ENCODE results near the gene RP9.

The RP9 gene

DNA sequence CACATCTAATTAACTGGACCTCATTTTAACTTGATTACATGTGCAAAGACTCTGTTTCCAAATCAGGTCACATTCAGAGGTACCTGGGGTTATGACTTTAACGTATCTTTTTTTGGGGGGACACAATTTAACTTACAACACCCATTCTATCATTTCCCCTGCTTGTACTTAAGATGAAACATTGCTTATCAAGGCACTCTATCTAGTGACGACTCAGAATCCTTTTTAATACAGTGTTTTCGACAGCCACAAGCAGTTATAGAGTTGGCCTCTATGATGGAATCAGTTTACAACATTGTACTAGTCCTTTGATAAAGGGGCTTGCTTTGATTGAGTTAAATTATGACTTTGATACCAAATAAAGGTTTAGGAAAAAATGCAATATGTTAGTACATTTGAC lies 42.9 kb upstream of the RP9 start:
- WGBS (ENCODE audit: extremely low coverage, insufficient coverage, low lambda C conversion rate), result no CpG with 5 or more reads among the region's 3 CpGs
- H3K56ac ChIP-seq (ENCODE audit: low read length), result no peak overlapping the region
- no peaks in the 10 kb centered on the region for H3K27me3 ChIP-seq (ENCODE audit: insufficient read depth, low read length, poor library complexity)
- H3K18ac ChIP-seq (ENCODE audit: low read length), result no peak overlapping the region
- H4K5ac ChIP-seq (ENCODE audit: low read length), result no peak overlapping the region
- no peak for DNase-seq
- no peak overlapping the region for H2AK5ac ChIP-seq (ENCODE audit: low read length)
- no peaks in the 10 kb centered on the region for H3K79me2 ChIP-seq (ENCODE audit: control insufficient read depth, insufficient read depth, low read length)
- no peak overlapping the region for H3K27ac ChIP-seq (ENCODE audit: low read depth, low read length)
- H3K4me3 ChIP-seq (ENCODE audit: low read length), result no peak overlapping the region
- no peak overlapping the region for H2BK120ac ChIP-seq (ENCODE audit: low read depth, low read length)
- no peaks in the 10 kb centered on the region for H3K79me1 ChIP-seq (ENCODE audit: low read length)
- H3K36me3 ChIP-seq (ENCODE audit: control insufficient read depth, insufficient read depth, low read length), result no peaks in the 10 kb centered on the region
- H4K8ac ChIP-seq (ENCODE audit: low read depth, low read length), result no peak overlapping the region
- no peak overlapping the region for H2BK15ac ChIP-seq (replicated peaks; ENCODE audit: low read depth)
- H3K9ac ChIP-seq (ENCODE audit: low read length), result no peak overlapping the region
- no peak overlapping the region for H2BK5ac ChIP-seq (ENCODE audit: low read length)
- H3K23ac ChIP-seq (ENCODE audit: low read length), result no peak overlapping the region
- H3K4ac ChIP-seq (ENCODE audit: low read depth, low read length), result no peak overlapping the region
- H3K4me2 ChIP-seq (ENCODE audit: low read length), result no peak overlapping the region
- H3K4me1 ChIP-seq (ENCODE audit: control insufficient read depth, low read depth, low read length), result no peaks in the 10 kb centered on the region

DNA sequence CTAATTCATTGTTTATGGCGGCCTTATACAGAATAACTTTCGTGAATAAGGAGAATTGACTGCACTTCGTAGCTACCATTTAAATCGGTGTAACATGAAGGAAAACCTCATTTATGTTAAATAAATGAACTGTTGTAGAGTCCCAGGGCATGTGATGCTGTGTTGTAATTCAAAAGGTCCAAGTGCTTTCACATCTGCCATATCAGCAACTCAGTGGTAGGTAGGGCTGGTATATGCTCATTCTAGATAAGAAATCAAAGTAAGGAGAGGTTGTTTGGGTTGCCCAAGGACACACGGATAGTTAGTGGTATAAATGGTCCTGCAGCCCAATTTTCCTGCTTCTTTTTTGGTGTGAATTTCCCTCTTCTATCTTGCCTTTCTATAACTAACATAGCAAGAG lies 36.0 kb upstream of the RP9 start:
- H2AK5ac ChIP-seq (ENCODE audit: low read length), result no peak overlapping the region
- no peak overlapping the region for H4K8ac ChIP-seq (ENCODE audit: low read depth, low read length)
- H3K4me2 ChIP-seq (ENCODE audit: low read length), result no peak overlapping the region
- no peak overlapping the region for H4K5ac ChIP-seq (ENCODE audit: low read length)
- WGBS (ENCODE audit: extremely low coverage, insufficient coverage, low lambda C conversion rate), result no CpG with 5 or more reads among the region's 5 CpGs
- no peaks in the 10 kb centered on the region for H3K4me1 ChIP-seq (ENCODE audit: control insufficient read depth, low read depth, low read length)
- H3K23ac ChIP-seq (ENCODE audit: low read length), result no peak overlapping the region
- no peak overlapping the region for H3K9ac ChIP-seq (ENCODE audit: low read length)
- H2BK120ac ChIP-seq (ENCODE audit: low read depth, low read length), result no peak overlapping the region
- H3K4me3 ChIP-seq (ENCODE audit: low read length), result no peak overlapping the region
- H3K79me2 ChIP-seq (ENCODE audit: control insufficient read depth, insufficient read depth, low read length), result no peaks in the 10 kb centered on the region
- no peak overlapping the region for H3K4ac ChIP-seq (ENCODE audit: low read depth, low read length)
- no peak overlapping the region for H3K27ac ChIP-seq (ENCODE audit: low read depth, low read length)
- no peak overlapping the region for H2BK5ac ChIP-seq (ENCODE audit: low read length)
- no peaks in the 10 kb centered on the region for H3K79me1 ChIP-seq (ENCODE audit: low read length)
- H2BK15ac ChIP-seq (replicated peaks; ENCODE audit: low read depth), result no peak overlapping the region
- H3K36me3 ChIP-seq (ENCODE audit: control insufficient read depth, insufficient read depth, low read length), result no peaks in the 10 kb centered on the region
- no peak overlapping the region for H3K18ac ChIP-seq (ENCODE audit: low read length)
- DNase-seq, result peak; percentile 2
- no peak overlapping the region for H3K56ac ChIP-seq (ENCODE audit: low read length)
- H3K27me3 ChIP-seq (ENCODE audit: insufficient read depth, low read length, poor library complexity), result no peaks in the 10 kb centered on the region

DNA sequence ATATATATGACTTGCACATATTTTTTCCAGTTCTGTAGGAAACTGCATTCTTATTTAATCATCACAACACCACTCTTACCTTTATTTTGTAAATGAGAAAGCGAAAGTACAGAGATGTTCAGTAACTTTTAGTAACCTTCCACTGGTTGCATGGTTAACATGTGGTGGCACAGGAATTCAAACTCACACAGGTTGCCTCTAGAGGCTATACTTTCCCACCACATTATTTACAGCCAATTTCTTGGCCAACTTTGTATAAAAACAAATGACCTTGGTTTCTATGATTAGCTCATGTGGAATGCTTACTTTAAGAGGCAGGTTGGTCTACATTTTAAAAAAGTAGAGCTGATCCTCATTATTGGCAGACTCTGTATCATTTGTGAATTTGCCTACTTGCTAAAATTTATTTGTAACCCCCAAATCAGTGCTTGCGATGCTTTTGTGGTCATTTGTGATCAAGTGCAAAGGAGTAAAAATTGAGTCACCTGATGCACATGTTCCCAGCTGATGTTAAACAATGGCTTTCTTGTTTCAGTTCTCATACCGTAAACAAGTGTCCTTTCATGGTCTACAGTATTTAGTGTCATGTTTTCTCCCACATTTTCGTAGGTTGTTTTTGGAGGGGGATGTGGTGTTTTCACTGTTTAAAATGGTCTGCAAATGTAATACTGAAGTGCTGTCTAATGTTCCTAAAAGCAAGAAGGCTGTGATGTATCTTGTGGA lies 35.0 kb upstream of the RP9 start:
- no peak overlapping the region for H3K18ac ChIP-seq (ENCODE audit: low read length)
- no peak overlapping the region for H3K23ac ChIP-seq (ENCODE audit: low read length)
- no peaks in the 10 kb centered on the region for H3K79me2 ChIP-seq (ENCODE audit: control insufficient read depth, insufficient read depth, low read length)
- H3K79me1 ChIP-seq (ENCODE audit: low read length), result no peaks in the 10 kb centered on the region
- no peak overlapping the region for H3K4ac ChIP-seq (ENCODE audit: low read depth, low read length)
- H4K8ac ChIP-seq (ENCODE audit: low read depth, low read length), result no peak overlapping the region
- H3K4me1 ChIP-seq (ENCODE audit: control insufficient read depth, low read depth, low read length), result no peaks in the 10 kb centered on the region
- H2BK5ac ChIP-seq (ENCODE audit: low read length), result no peak overlapping the region
- no peak overlapping the region for H3K4me2 ChIP-seq (ENCODE audit: low read length)
- H2AK5ac ChIP-seq (ENCODE audit: low read length), result no peak overlapping the region
- H3K9ac ChIP-seq (ENCODE audit: low read length), result no peak overlapping the region
- DNase-seq, result no peak
- no peak overlapping the region for H2BK15ac ChIP-seq (replicated peaks; ENCODE audit: low read depth)
- H3K4me3 ChIP-seq (ENCODE audit: low read length), result no peak overlapping the region
- no CpG with 5 or more reads among the region's 4 CpGs for WGBS (ENCODE audit: extremely low coverage, insufficient coverage, low lambda C conversion rate)
- H3K56ac ChIP-seq (ENCODE audit: low read length), result no peak overlapping the region
- no peaks in the 10 kb centered on the region for H3K27me3 ChIP-seq (ENCODE audit: insufficient read depth, low read length, poor library complexity)
- no peak overlapping the region for H3K27ac ChIP-seq (ENCODE audit: low read depth, low read length)
- H4K5ac ChIP-seq (ENCODE audit: low read length), result no peak overlapping the region
- no peak overlapping the region for H2BK120ac ChIP-seq (ENCODE audit: low read depth, low read length)
- no peaks in the 10 kb centered on the region for H3K36me3 ChIP-seq (ENCODE audit: control insufficient read depth, insufficient read depth, low read length)

DNA sequence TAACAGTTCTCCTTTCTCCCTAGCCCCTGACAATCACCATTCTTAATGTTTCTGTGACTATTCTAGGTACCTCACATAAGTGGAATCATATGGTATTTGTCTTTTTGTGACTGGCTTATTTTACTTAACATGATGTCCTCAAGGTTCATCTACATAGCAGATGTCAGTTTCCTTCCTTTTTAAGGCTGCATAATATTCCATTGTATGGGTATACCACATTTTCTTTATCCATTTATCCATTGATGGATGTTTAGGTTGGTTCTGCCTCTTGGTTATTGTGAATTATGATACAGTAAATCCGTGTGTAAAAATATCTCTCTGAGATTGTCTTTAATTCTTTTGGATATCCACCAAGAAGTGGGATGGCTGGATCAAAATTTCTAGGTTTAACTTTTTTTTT lies 33.4 kb upstream of the RP9 start:
- no CpG with 5 or more reads among the region's 1 CpG for WGBS (ENCODE audit: extremely low coverage, insufficient coverage, low lambda C conversion rate)
- Histone ChIP-seq H2BK5ac (ENCODE audit: low read length) (no peak overlapping the region), H2AK5ac (ENCODE audit: low read length) (no peak overlapping the region)

DNA sequence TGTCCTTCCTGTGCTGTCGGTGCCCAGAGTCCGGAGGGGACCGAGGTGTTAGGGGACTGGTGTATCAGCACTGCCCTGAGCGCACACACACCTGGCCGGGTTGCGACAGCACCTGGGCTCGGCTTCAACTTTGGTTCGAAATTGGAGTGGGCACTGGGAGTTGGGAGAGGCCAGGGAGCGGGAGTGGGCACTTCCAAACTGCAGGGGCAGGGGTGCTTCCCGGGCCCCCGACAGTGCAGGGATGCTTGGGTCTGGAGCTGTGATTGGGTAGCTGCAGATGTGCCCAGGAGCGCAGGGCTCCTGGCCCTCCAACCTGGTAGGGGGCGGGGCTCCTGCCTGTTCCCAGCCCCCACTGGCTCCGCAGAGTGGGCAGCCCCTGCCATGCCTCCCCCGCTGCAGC lies 27.9 kb upstream of the RP9 start:
- DNase-seq, result no peak
- Histone ChIP-seq H3K4me2 (ENCODE audit: low read length) (no peak overlapping the region), H2BK5ac (ENCODE audit: low read length) (no peak overlapping the region), H3K18ac (ENCODE audit: low read length) (no peak overlapping the region), H3K4ac (ENCODE audit: low read depth, low read length) (no peak overlapping the region), H3K79me1 (ENCODE audit: low read length) (no peaks in the 10 kb centered on the region), H2AK5ac (ENCODE audit: low read length) (no peak overlapping the region), H3K4me3 (ENCODE audit: low read length) (no peak overlapping the region), H3K9ac (ENCODE audit: low read length) (no peak overlapping the region), H4K8ac (ENCODE audit: low read depth, low read length) (no peak overlapping the region), H3K27ac (ENCODE audit: low read depth, low read length) (no peak overlapping the region), H2BK120ac (ENCODE audit: low read depth, low read length) (no peak overlapping the region), H3K56ac (ENCODE audit: low read length) (no peak overlapping the region), H4K5ac (ENCODE audit: low read length) (no peak overlapping the region), H3K23ac (ENCODE audit: low read length) (no peak overlapping the region), H3K36me3 (ENCODE audit: control insufficient read depth, insufficient read depth, low read length) (no peaks in the 10 kb centered on the region), H3K79me2 (ENCODE audit: control insufficient read depth, insufficient read depth, low read length) (no peaks in the 10 kb centered on the region), H3K27me3 (ENCODE audit: insufficient read depth, low read length, poor library complexity) (no peaks in the 10 kb centered on the region), H3K4me1 (ENCODE audit: control insufficient read depth, low read depth, low read length) (no peaks in the 10 kb centered on the region), H2BK15ac (replicated peaks; ENCODE audit: low read depth) (no peak overlapping the region)
- no CpG with 5 or more reads among the region's 15 CpGs for WGBS (ENCODE audit: extremely low coverage, insufficient coverage, low lambda C conversion rate)

More for the DNA sequence above, 33.4 kb upstream of the RP9 start:
- no peaks in the 10 kb centered on the region for H3K36me3 ChIP-seq (ENCODE audit: control insufficient read depth, insufficient read depth, low read length)
- H3K79me2 ChIP-seq (ENCODE audit: control insufficient read depth, insufficient read depth, low read length), result no peaks in the 10 kb centered on the region
- no peak overlapping the region for H3K27ac ChIP-seq (ENCODE audit: low read depth, low read length)
- no peak overlapping the region for H3K4ac ChIP-seq (ENCODE audit: low read depth, low read length)
- H3K79me1 ChIP-seq (ENCODE audit: low read length), result no peaks in the 10 kb centered on the region
- no peak overlapping the region for H4K8ac ChIP-seq (ENCODE audit: low read depth, low read length)
- no peak overlapping the region for H3K18ac ChIP-seq (ENCODE audit: low read length)
- H2BK15ac ChIP-seq (replicated peaks; ENCODE audit: low read depth), result no peak overlapping the region
- no peak overlapping the region for H3K9ac ChIP-seq (ENCODE audit: low read length)
- H3K4me1 ChIP-seq (ENCODE audit: control insufficient read depth, low read depth, low read length), result no peaks in the 10 kb centered on the region
- H2BK120ac ChIP-seq (ENCODE audit: low read depth, low read length), result no peak overlapping the region
- no peak overlapping the region for H3K23ac ChIP-seq (ENCODE audit: low read length)
- no peak overlapping the region for H3K4me3 ChIP-seq (ENCODE audit: low read length)
- no peak for DNase-seq
- H3K56ac ChIP-seq (ENCODE audit: low read length), result no peak overlapping the region
- no peaks in the 10 kb centered on the region for H3K27me3 ChIP-seq (ENCODE audit: insufficient read depth, low read length, poor library complexity)
- H4K5ac ChIP-seq (ENCODE audit: low read length), result no peak overlapping the region
- H3K4me2 ChIP-seq (ENCODE audit: low read length), result no peak overlapping the region

DNA sequence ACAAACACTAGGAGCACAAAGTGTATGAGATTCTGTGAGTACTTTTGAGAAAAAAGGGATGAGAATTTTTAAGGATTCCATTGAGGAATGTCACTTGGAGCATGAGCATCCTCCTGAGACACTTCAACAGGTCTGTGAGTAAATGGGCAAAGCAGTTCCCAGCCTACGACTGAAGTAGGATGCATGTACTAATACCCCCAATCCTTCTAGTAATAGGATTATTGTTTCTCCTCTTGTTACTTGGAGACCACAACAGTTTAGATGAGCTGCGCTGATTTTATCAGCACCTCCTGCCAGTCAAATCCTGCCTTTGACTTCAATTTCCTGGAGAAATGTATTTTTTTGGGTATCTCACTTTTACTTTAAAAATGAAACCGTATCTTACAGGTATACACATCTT lies 21.0 kb upstream of the RP9 start:
- H3K79me1 ChIP-seq (ENCODE audit: low read length), result no peaks in the 10 kb centered on the region
- no peak overlapping the region for H3K27ac ChIP-seq (ENCODE audit: low read depth, low read length)
- no peaks in the 10 kb centered on the region for H3K79me2 ChIP-seq (ENCODE audit: control insufficient read depth, insufficient read depth, low read length)
- no CpG with 5 or more reads among the region's 3 CpGs for WGBS (ENCODE audit: extremely low coverage, insufficient coverage, low lambda C conversion rate)
- H3K4me1 ChIP-seq (ENCODE audit: control insufficient read depth, low read depth, low read length), result no peaks in the 10 kb centered on the region
- peak; percentile 40 for DNase-seq
- H3K4me2 ChIP-seq (ENCODE audit: low read length), result peak overlapping the region; percentile 68
- H3K27me3 ChIP-seq (ENCODE audit: insufficient read depth, low read length, poor library complexity), result no peaks in the 10 kb centered on the region
- no peaks in the 10 kb centered on the region for H3K36me3 ChIP-seq (ENCODE audit: control insufficient read depth, insufficient read depth, low read length)
- H3K4me3 ChIP-seq (ENCODE audit: low read length), result no peak overlapping the region
- no peak overlapping the region for H4K8ac ChIP-seq (ENCODE audit: low read depth, low read length)
- no peak overlapping the region for H2BK15ac ChIP-seq (replicated peaks; ENCODE audit: low read depth)
- H3K56ac ChIP-seq (ENCODE audit: low read length), result peak overlapping the region; percentile 12
- no peak overlapping the region for H2BK5ac ChIP-seq (ENCODE audit: low read length)
- no peak overlapping the region for H4K5ac ChIP-seq (ENCODE audit: low read length)
- no peak overlapping the region for H3K18ac ChIP-seq (ENCODE audit: low read length)
- no peak overlapping the region for H3K4ac ChIP-seq (ENCODE audit: low read depth, low read length)
- H3K23ac ChIP-seq (ENCODE audit: low read length), result no peak overlapping the region
- H2AK5ac ChIP-seq (ENCODE audit: low read length), result no peak overlapping the region
- no peak overlapping the region for H3K9ac ChIP-seq (ENCODE audit: low read length)
- no peak overlapping the region for H2BK120ac ChIP-seq (ENCODE audit: low read depth, low read length)

Data from mesendoderm (in vitro differentiated cells).